HepG2 (cell line): ENCODE data around the gene SLC16A3. TPM values are rescaled to one million over a fixed set of nuclear protein-coding genes. Genes with fewer than 3 reads are reported as not detected.

ENCODE experiments used
- ARID2 ChIP-seq: sonication (generic); formaldehyde crosslinking; IDR thresholded peaks from 2 replicates; pipeline ENCODE4 v1.8.1; 2022; ENCODE audit warnings: mild to moderate bottlenecking, missing genetic modification reagents, borderline replicate concordance
- FOXP1 ChIP-seq, 2 experiments: fragments of 450-650 bp in 1 of 2; IDR thresholded peaks; 2 replicates each; pipeline ENCODE4 v1.6.1; 2017 to 2018; ENCODE audit warnings: antibody characterized with exemption in 1 of 2
- GATAD1 ChIP-seq: IDR thresholded peaks from 2 replicates; pipeline ENCODE4 v1.6.1; 2016; ENCODE audit warnings: missing genetic modification reagents, missing compliant biosample characterization
- HNRNPL ChIP-seq: fragments of 200-400 bp; formaldehyde crosslinking; IDR thresholded peaks from 2 replicates; pipeline ENCODE4 v1.6.1; 2017; ENCODE audit warnings: mild to moderate bottlenecking, low read depth, low read length
- MXI1 ChIP-seq: IDR thresholded peaks from 3 replicates; pipeline ENCODE4 v1.6.1; 2012; ENCODE audit warnings: low read depth, low read length, inconsistent platforms, borderline replicate concordance
- WIZ ChIP-seq: sonication (generic); formaldehyde crosslinking; IDR thresholded peaks from 2 replicates; pipeline ENCODE4 v1.5.1; 2020; ENCODE audit warnings: mild to moderate bottlenecking, missing genetic modification reagents
- ZBTB38 ChIP-seq: sonication (generic); formaldehyde crosslinking; IDR thresholded peaks from 2 replicates; pipeline ENCODE4 v1.5.1; 2020; ENCODE audit warnings: mild to moderate bottlenecking, missing genetic modification reagents
- ZBTB8A ChIP-seq: sonication (generic); formaldehyde crosslinking; IDR thresholded peaks from 2 replicates; pipeline ENCODE4 v1.4.0; 2020; ENCODE audit warnings: mild to moderate bottlenecking, low read depth, missing genetic modification reagents, borderline replicate concordance
- ZC3H13 ChIP-seq: sonication (generic); formaldehyde crosslinking; IDR thresholded peaks from 2 replicates; pipeline ENCODE4 v1.8.1; 2023; ENCODE audit warnings: mild to moderate bottlenecking, missing genetic modification reagents, moderate library complexity
- ZNF337 ChIP-seq: sonication (generic); formaldehyde crosslinking; IDR thresholded peaks from 2 replicates; pipeline ENCODE4 v1.5.1; 2020; ENCODE audit warnings: missing genetic modification reagents, low read depth, mild to moderate bottlenecking, borderline replicate concordance
- ZNF460 ChIP-seq: sonication (generic); formaldehyde crosslinking; IDR thresholded peaks from 2 replicates; pipeline ENCODE4 v1.5.1; 2020; ENCODE audit warnings: missing genetic modification reagents, mild to moderate bottlenecking, borderline replicate concordance
- polyA plus RNA-seq, 8 experiments: library from polyadenylated mRNA; depleted of rRNA in 3 of 8; stranded (reverse) in 7 of 8; unstranded in 1 of 8; fragments of >200 nt; fragmentation: Illumina TruSeq in 4 of 8; extraction: Trizol in 4 of 8; gene quantifications; 2 replicates each; pipeline versions ENCODE4 v1.2.1 to v1.2.3, GENCODE V29; 2011 to 2016; ENCODE audit warnings: low read depth in 4 of 8, missing spikeins in 1 of 8, mixed read lengths in 1 of 8; ENCODE audit not compliant: insufficient read depth in 1 of 8
- total RNA-seq, 5 experiments: library from RNA; depleted of rRNA; stranded (reverse); fragments of >200 nt; fragmentation: Illumina TruSeq; extraction: Trizol; gene quantifications; 2 replicates each; pipeline ENCODE4 v1.2.3, GENCODE V29; 2016; ENCODE audit warnings: low read depth in 1 of 5
- TF ChIP-seq, protein P1 (sequence below): sonication (generic); formaldehyde crosslinking; IDR thresholded peaks from 2 replicates; pipeline ENCODE4 v1.4.0; 2020; ENCODE audit warnings: missing genetic modification reagents
- TF ChIP-seq, protein P2 (sequence below): sonication (generic); formaldehyde crosslinking; IDR thresholded peaks from 2 replicates; pipeline ENCODE4 v1.4.0; 2020; ENCODE audit warnings: missing genetic modification reagents, borderline replicate concordance
- TF ChIP-seq, protein P3 (sequence below): sonication (generic); formaldehyde crosslinking; IDR thresholded peaks from 2 replicates; pipeline ENCODE4 v1.8.0; 2022; ENCODE audit warnings: mild to moderate bottlenecking, missing genetic modification reagents, moderate library complexity
- TF ChIP-seq, protein P4 (sequence below): sonication (generic); formaldehyde crosslinking; IDR thresholded peaks from 2 replicates; pipeline ENCODE4 v1.4.0; 2020; ENCODE audit warnings: missing genetic modification reagents
- TF ChIP-seq, protein P5 (sequence below): sonication (generic); formaldehyde crosslinking; IDR thresholded peaks from 2 replicates; pipeline ENCODE4 v1.4.0; 2020; ENCODE audit warnings: missing genetic modification reagents, mild to moderate bottlenecking, borderline replicate concordance

SLC16A3 gene
- total and polyA plus RNA-seq, 2 of the 13 experiments (the other 11 are each of a cell fraction or from before 2014, with no cell fraction given), result 242 to 349 TPM

DNA sequence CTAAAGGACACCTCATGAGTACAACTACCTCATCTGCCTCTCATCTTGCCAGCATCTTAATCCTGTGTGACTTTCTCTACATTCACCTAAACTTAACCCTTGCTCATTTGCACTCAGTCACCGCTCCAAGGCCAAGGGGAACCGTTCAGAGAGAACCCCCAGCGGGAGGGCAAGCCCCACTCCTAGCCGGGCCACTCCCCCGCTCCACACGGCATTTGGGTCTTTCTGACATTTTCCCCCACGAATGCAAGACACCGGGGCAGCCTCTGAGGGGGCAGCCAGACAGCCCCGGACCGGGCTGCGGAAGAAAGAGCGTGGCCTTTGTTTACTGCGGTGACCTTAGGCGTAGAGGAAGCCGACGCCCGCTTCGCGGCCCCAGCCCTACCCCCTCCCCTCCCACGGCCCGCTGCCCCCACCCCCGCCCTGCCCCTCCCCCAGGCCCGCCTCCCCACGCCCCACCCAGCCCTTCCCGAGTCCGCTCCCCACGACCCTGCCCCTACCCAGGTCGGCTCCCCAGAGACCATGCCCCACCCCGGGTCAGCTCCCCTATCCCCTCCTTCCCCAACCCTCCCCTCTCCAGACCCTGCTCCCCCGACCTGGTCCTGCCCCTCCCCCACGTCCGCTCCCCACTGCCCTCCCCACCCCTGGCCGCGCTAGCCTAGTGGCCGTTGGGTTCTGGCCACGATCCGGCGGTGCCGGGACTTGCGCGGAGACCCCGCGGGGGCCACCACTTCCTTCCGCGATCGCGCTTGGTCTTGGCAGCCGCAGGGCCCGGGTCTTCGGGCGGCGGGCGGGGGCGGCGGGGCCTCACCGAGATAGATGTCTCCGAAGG is 43.9 kb downstream of the SLC16A3 start (continued):
- TF ChIP-seq, protein P1, sequence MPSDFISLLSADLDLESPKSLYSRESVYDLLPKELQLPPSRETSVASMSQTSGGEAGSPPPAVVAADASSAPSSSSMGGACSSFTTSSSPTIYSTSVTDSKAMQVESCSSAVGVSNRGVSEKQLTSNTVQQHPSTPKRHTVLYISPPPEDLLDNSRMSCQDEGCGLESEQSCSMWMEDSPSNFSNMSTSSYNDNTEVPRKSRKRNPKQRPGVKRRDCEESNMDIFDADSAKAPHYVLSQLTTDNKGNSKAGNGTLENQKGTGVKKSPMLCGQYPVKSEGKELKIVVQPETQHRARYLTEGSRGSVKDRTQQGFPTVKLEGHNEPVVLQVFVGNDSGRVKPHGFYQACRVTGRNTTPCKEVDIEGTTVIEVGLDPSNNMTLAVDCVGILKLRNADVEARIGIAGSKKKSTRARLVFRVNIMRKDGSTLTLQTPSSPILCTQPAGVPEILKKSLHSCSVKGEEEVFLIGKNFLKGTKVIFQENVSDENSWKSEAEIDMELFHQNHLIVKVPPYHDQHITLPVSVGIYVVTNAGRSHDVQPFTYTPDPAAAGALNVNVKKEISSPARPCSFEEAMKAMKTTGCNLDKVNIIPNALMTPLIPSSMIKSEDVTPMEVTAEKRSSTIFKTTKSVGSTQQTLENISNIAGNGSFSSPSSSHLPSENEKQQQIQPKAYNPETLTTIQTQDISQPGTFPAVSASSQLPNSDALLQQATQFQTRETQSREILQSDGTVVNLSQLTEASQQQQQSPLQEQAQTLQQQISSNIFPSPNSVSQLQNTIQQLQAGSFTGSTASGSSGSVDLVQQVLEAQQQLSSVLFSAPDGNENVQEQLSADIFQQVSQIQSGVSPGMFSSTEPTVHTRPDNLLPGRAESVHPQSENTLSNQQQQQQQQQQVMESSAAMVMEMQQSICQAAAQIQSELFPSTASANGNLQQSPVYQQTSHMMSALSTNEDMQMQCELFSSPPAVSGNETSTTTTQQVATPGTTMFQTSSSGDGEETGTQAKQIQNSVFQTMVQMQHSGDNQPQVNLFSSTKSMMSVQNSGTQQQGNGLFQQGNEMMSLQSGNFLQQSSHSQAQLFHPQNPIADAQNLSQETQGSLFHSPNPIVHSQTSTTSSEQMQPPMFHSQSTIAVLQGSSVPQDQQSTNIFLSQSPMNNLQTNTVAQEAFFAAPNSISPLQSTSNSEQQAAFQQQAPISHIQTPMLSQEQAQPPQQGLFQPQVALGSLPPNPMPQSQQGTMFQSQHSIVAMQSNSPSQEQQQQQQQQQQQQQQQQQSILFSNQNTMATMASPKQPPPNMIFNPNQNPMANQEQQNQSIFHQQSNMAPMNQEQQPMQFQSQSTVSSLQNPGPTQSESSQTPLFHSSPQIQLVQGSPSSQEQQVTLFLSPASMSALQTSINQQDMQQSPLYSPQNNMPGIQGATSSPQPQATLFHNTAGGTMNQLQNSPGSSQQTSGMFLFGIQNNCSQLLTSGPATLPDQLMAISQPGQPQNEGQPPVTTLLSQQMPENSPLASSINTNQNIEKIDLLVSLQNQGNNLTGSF (CRISPR knock-in tag), result no peak
- TF ChIP-seq, protein P2, sequence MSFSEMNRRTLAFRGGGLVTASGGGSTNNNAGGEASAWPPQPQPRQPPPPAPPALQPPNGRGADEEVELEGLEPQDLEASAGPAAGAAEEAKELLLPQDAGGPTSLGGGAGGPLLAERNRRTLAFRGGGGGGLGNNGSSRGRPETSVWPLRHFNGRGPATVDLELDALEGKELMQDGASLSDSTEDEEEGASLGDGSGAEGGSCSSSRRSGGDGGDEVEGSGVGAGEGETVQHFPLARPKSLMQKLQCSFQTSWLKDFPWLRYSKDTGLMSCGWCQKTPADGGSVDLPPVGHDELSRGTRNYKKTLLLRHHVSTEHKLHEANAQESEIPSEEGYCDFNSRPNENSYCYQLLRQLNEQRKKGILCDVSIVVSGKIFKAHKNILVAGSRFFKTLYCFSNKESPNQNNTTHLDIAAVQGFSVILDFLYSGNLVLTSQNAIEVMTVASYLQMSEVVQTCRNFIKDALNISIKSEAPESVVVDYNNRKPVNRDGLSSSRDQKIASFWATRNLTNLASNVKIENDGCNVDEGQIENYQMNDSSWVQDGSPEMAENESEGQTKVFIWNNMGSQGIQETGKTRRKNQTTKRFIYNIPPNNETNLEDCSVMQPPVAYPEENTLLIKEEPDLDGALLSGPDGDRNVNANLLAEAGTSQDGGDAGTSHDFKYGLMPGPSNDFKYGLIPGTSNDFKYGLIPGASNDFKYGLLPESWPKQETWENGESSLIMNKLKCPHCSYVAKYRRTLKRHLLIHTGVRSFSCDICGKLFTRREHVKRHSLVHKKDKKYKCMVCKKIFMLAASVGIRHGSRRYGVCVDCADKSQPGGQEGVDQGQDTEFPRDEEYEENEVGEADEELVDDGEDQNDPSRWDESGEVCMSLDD (CRISPR knock-in tag), result no peak; the same call in 1 of the 2 replicates
- TF ChIP-seq HNRNPL (0 out of 2 replicates have a peak, but pooled peaks have one; percentile 10), GATAD1 (no peak), ZBTB38 (CRISPR knock-in tag) (no peak), ZNF337 (CRISPR knock-in tag) (no peak), MXI1 (peak; percentile 61; the same call in 1 of the 3 replicates), ZBTB8A (no peak), WIZ (CRISPR knock-in tag) (no peak), ZNF460 (no peak), ZC3H13 (CRISPR knock-in tag) (no peak), ARID2 (CRISPR knock-in tag) (no peak), FOXP1 (IDR thresholded peaks at IDR 0.05) (no peak), FOXP1 (CRISPR knock-in tag; IDR thresholded peaks at IDR 0.05) (peak; percentile 47)
- TF ChIP-seq, protein P3, sequence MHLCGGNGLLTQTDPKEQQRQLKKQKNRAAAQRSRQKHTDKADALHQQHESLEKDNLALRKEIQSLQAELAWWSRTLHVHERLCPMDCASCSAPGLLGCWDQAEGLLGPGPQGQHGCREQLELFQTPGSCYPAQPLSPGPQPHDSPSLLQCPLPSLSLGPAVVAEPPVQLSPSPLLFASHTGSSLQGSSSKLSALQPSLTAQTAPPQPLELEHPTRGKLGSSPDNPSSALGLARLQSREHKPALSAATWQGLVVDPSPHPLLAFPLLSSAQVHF (CRISPR knock-in tag), result no peak
- TF ChIP-seq, protein P4, sequence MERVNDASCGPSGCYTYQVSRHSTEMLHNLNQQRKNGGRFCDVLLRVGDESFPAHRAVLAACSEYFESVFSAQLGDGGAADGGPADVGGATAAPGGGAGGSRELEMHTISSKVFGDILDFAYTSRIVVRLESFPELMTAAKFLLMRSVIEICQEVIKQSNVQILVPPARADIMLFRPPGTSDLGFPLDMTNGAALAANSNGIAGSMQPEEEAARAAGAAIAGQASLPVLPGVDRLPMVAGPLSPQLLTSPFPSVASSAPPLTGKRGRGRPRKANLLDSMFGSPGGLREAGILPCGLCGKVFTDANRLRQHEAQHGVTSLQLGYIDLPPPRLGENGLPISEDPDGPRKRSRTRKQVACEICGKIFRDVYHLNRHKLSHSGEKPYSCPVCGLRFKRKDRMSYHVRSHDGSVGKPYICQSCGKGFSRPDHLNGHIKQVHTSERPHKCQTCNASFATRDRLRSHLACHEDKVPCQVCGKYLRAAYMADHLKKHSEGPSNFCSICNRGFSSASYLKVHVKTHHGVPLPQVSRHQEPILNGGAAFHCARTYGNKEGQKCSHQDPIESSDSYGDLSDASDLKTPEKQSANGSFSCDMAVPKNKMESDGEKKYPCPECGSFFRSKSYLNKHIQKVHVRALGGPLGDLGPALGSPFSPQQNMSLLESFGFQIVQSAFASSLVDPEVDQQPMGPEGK (CRISPR knock-in tag), result peak; percentile 62
- TF ChIP-seq, protein P5, sequence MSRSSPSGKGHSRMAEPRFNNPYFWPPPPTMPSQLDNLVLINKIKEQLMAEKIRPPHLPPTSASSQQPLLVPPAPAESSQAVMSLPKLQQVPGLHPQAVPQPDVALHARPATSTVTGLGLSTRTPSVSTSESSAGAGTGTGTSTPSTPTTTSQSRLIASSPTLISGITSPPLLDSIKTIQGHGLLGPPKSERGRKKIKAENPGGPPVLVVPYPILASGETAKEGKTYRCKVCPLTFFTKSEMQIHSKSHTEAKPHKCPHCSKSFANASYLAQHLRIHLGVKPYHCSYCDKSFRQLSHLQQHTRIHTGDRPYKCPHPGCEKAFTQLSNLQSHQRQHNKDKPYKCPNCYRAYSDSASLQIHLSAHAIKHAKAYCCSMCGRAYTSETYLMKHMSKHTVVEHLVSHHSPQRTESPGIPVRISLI (CRISPR knock-in tag), result no peak
